Measurements from ENCODE around the gene CDH4. TPM values are rescaled to one million over a fixed set of nuclear protein-coding genes. Genes with fewer than 3 reads are reported as not detected.

CDH4 gene
- total and polyA plus RNA-seq, 11 donors, result 0.04 to 0.54 (median 0.08) TPM; not detected in 1

DNA sequence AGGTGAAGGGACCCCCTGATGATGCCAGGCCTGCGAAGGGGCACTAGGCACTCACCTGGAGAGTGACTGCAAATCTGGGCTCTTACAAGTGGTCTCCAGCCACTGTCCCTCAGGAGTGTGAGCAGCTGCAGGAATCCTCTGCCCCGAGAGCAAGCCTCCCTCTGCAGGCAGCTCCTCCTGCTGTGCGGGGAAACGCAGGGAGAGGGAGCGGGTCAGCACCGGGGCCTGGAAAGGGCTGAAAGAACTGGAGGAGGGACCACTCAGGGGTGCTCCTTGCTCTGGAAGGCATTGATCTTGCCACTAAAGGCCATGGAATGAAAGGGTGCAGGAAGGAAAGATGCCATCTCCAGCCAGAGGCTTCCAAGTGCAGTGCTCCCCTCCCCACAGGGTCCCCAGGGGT, 168.0 kb downstream of the CDH4 start:
- no peaks in the 10 kb centered on the region for H3K9me3 ChIP-seq
- intact Hi-C loops (cut with DNase I), result no loop called here
- no peak overlapping the region for H3K27ac ChIP-seq
- no peak for TF ChIP-seq POLR2A (IDR thresholded peaks at IDR 0.05)
- TF ChIP-seq, protein P1, sequence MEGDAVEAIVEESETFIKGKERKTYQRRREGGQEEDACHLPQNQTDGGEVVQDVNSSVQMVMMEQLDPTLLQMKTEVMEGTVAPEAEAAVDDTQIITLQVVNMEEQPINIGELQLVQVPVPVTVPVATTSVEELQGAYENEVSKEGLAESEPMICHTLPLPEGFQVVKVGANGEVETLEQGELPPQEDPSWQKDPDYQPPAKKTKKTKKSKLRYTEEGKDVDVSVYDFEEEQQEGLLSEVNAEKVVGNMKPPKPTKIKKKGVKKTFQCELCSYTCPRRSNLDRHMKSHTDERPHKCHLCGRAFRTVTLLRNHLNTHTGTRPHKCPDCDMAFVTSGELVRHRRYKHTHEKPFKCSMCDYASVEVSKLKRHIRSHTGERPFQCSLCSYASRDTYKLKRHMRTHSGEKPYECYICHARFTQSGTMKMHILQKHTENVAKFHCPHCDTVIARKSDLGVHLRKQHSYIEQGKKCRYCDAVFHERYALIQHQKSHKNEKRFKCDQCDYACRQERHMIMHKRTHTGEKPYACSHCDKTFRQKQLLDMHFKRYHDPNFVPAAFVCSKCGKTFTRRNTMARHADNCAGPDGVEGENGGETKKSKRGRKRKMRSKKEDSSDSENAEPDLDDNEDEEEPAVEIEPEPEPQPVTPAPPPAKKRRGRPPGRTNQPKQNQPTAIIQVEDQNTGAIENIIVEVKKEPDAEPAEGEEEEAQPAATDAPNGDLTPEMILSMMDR (IDR thresholded peaks at IDR 0.05), result no peak
- H3K4me1 ChIP-seq, result peaks cover 0 to 4% (median 0%) of the 10 kb centered on the region in 12 donors
- peaks cover 0 to 12% (median 0%) of the 10 kb centered on the region in 9 donors for H3K27me3 ChIP-seq
- ATAC-seq (no peak), DNase-seq (no peak)
- 71 to 78% (median 72%) methylated on average over 6 of the region's 6 CpGs for WGBS, 4 donors
- no peak overlapping the region for H3K4me3 ChIP-seq
- no peaks in the 10 kb centered on the region for H3K36me3 ChIP-seq

DNA sequence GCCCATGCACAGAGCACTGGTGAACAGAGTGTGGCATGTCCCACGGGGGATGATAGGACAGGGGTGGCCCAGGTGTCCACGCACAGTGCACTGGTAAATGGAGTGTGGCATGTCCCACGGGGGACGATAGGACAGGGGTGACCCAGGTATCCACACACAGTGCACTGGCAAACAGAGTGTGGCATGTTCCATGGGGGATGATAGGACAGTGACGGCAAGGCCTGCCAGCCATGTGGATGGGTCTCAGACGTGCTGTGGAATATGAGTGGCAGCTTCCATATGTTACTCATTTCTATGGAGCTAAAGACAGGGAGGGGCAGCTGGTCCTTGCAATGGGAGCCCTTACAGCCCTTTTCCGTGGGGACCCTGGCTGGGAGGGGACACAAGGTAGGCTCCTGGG, 168.7 kb downstream of the CDH4 start:
- peaks cover 0 to 12% (median 0%) of the 10 kb centered on the region in 9 donors for H3K27me3 ChIP-seq
- no peak for DNase-seq
- H3K36me3 ChIP-seq, result no peaks in the 10 kb centered on the region
- peaks cover 0 to 4% (median 0%) of the 10 kb centered on the region in 12 donors for H3K4me1 ChIP-seq
- ATAC-seq, result no peak
- TF ChIP-seq POLR2A (IDR thresholded peaks at IDR 0.05), result no peak
- TF ChIP-seq, protein P1 (IDR thresholded peaks at IDR 0.05), result no peak
- intact Hi-C loops (cut with DNase I), result no loop called here
- H3K9me3 ChIP-seq, result no peaks in the 10 kb centered on the region
- H3K27ac ChIP-seq, result no peak overlapping the region
- 79 to 89% (median 83%) methylated on average over 7 of the region's 7 CpGs for WGBS, 4 donors
- no peak overlapping the region for H3K4me3 ChIP-seq

DNA sequence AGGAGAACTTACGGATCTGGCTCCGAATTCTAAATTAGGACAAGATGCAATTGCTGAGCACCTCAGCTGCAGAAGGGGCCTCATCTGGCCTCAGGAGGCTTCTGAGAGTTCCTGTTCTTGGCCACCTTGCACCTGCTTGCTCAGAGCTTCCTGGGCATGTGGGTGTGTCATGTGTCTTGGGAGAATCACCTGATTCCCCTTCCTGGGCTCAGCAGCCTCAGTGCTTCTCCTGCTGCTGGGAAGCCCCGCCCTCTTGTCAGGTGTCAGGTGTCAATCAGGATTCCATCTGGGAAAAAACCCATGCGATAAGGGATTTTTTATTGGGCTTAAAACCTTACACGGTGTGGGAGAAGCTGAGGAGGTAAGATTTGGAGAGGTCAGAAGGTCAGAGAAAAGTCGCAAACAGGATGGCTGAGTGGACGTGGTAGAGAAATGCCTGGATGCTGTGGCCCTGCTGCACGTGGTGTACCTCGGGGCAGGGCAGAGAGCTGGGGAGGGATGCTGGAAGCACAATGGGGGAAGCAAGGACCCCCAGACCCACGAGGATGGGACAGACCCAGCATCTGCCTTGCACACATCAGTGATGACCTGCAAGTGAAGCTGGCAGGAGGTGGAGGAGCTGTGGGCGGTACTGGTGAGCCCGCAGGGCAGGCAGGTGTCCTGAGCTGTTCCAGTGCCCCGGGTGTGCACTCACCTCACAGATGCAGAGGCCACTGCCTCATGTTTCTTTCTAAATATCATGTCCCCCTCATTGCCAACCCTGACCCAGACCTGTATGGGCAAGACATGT, 170.8 kb downstream of the CDH4 start:
- intact Hi-C loops (cut with DNase I), result no loop called here
- no peak for ATAC-seq
- 58 to 64% (median 60%) methylated on average over 13 of the region's 13 CpGs for whole genome bisulfite sequencing, 4 donors

DNA sequence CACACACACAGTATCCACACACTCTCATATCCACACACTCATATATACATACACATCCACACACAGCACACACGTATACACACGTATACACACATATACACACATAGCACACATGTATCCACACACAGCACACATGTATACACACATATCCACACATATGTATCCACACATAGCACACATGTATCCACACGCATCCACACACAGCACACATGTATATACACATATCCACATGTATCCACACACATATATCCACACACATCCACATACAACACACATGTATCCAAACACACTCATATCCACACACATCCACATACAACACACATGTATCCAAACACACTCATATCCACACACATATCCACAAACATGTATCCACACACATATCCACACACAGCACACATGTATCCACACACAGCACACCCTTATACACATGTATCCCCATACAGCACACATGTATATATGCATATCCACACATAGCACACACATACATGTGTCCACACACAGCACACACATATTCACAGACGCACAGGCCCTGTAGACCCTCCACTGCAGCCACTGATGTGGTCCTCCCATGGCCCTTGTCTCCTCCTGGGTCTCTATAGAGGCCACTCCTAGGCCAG, 172.1 kb downstream of the CDH4 start:
- H3K4me3 ChIP-seq, result no peak overlapping the region
- H3K4me1 ChIP-seq, result no peaks in the 10 kb centered on the region
- TF ChIP-seq POLR2A (IDR thresholded peaks at IDR 0.05), result no peak
- TF ChIP-seq, protein P1 (IDR thresholded peaks at IDR 0.05), result no peak
- intact Hi-C loops (cut with DNase I), result no loop called here
- H3K9me3 ChIP-seq, result no peaks in the 10 kb centered on the region
- WGBS, 4 donors, result 83 to 91% (median 88%) methylated on average over 4 of the region's 4 CpGs
- ATAC-seq (no peak), DNase-seq (no peak)
- no peaks in the 10 kb centered on the region for H3K36me3 ChIP-seq
- H3K27me3 ChIP-seq, result peaks cover 0 to 12% (median 0%) of the 10 kb centered on the region in 9 donors
- H3K27ac ChIP-seq, result no peak overlapping the region

More for the DNA sequence above, 170.8 kb downstream of the CDH4 start:
- Histone ChIP-seq H3K9me3 (no peaks in the 10 kb centered on the region), H3K4me3 (no peak overlapping the region), H3K27me3 (peaks cover 0 to 12% (median 0%) of the 10 kb centered on the region in 9 donors), H3K4me1 (no peaks in the 10 kb centered on the region), H3K27ac (no peak overlapping the region), H3K36me3 (no peaks in the 10 kb centered on the region)
- TF ChIP-seq POLR2A (IDR thresholded peaks at IDR 0.05), result no peak
- TF ChIP-seq, protein P1 (IDR thresholded peaks at IDR 0.05), result no peak
- no peak for DNase-seq
